Raji (cell line): ENCODE measurements around the gene ARHGAP33.
A peak's percentile ranks its signal among the peaks of the same experiment; 100 is the strongest.

Experiments used
- POLR2A ChIP-seq: IDR thresholded peaks from 2 replicates; pipeline ENCODE4 v1.6.1; 2011; ENCODE audit warnings: low read depth, low read length, control low read depth; ENCODE audit not compliant: insufficient read depth

Gene ARHGAP33

DNA sequence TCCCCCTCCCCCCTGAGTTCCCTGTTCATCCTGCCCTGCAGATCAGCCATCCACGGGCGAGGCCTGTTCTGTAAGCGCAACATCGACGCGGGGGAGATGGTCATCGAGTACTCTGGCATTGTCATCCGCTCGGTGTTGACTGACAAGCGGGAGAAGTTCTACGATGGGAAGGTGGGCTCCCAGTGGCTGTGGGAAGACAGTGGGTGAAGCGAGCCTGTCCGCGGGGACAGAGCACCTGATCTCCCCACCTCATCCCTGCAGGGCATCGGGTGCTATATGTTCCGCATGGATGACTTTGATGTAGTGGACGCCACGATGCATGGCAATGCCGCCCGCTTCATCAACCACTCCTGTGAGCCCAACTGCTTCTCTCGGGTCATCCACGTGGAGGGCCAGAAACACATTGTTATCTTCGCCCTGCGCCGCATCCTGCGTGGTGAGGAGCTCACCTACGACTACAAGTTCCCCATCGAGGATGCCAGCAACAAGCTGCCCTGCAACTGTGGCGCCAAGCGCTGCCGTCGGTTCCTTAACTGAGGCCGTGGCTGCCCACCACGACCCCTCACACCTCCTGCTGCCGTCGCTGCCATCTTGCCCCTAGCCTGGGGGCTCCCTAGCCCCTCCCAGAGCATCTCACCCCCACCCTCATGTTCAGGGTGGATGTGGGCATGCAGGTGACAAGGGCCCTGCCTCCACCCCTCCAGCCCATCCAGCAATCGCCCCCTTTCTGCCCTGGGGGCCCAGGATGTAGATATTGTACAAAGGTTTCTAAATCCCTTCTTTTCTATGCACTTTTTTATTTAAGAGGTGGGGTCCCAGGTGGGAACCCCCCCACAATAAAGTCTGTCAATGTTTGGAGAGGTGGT lies 37.1 kb upstream of the ARHGAP33 start:
- TF ChIP-seq POLR2A = no peak

DNA sequence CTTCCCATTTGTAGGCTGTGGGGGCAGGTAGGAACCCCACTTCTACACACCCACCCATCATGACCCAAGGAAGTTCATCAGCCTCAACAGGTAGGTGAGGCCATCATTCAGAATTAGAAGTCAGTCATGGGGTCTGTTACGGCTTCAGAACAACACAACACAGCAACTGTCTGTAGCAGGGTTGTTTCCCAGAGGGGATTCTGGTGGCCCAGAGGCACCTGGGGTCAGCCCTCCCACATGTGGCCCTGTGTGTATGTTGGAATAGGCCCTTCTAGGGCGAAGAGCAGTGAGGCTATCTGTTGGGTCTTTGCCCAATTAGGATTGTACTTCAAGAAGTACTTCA lies 36.5 kb upstream of the ARHGAP33 start:
- TF ChIP-seq POLR2A = no peak

DNA sequence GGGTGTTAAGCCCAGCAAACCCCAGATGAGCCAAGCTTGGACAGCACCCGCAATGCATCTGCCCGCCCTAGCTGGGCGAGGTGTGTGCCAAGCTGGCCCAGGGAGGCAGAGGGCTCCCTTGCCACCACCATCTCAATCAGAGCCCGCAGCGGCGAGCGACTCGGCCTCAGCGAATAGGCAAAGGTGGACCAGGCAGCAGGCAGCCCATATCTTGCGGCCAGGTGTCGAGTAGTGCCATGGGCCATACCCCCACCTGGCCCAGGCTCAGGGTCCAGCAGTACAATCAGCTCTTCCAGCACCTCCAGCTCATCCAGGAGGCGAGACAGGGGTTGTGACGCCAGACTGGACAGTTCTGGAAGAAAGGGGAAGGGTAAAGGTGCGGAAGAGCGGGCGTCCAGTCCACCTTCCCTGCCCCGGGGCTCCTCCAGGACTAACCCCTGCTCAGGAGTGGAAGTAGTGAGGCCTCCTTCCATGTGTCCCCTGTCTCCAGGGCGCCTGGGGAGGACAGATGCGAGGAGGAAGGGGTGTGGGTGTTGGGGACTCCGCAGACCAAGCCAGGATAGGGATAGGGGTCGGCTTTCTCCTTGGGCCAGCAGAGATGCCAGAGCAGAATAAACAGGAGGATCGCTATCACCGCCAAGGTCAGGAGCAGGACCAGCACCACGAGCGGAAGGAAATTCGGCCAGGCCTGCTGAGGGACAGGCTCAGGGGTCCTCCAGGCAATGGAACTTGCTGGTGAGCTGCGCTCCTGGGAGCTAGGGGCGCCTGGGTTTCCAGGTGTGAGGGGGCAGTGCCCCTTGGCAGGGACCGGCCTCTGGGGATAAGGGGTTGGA lies 35.9 kb upstream of the ARHGAP33 start:
- no peak for TF ChIP-seq POLR2A

DNA sequence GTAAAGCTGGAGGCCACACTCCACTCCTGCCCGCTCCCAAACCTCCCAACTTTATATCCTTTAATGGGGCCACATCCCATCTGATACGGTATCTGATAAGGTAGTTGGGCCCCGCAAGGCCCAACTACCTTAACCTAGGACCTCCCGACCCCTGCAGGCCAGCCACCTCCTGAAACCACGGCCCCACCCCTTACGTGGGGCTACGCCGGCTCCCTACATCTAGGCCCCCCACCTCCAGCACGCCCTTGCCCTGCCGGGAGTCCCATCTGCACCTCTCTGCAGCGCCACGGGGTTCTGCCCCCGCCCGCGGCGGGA lies 35.3 kb upstream of the ARHGAP33 start:
- no peak for TF ChIP-seq POLR2A

DNA sequence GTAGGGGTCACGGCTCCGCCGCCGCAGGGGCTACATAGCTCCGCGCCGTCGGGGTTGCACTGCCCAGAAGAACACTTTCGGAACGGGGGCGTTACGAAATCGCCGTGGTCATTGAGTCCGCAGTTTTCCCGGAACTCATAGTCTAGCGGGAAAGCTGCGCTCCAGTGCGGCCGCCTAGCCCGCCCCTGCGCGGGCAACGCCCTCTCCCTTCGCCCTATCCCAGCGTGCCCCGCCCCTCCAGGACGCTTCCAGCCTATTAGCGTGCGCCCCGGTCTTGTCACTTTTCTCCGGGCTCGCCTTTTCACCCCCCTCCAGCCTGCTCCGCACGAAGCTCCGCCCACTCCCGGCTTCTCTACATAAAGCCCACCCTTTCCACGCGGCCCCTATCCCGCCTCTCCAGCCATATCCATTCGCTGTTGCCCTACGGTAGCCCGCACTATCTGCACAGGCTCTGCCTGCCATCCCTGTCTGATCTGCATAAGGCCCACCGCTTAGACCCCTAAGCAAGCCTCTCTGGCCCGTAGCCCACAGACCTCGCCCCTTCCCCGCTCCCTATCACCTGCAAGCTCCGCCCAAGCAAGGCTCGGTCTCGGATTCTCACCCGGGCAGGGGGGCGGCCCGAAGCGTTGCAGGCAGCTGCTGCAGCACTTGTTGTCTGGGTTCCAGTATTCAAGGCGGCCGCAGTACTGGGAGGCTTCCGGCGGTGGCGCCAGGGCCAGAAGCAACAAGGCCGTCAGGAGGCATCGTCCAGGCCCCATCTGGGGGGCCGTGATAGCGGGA lies 34.8 kb upstream of the ARHGAP33 start:
- peak; percentile 93 for TF ChIP-seq POLR2A

DNA sequence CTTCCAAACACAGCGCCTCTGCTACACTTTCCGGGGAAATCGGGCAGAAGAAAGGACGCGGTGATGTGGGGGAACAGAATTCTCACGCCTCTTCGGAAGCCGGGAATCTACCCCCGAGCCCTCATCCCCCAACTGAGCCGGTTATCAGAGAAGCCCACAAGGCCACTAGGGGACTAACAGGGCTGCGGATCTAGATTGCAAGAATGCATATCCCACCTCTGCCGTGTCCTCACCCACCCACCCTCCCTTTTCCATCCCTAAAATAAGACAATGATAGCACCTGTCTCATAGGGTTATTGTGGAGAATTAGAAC lies 34.2 kb upstream of the ARHGAP33 start:
- no peak for TF ChIP-seq POLR2A

DNA sequence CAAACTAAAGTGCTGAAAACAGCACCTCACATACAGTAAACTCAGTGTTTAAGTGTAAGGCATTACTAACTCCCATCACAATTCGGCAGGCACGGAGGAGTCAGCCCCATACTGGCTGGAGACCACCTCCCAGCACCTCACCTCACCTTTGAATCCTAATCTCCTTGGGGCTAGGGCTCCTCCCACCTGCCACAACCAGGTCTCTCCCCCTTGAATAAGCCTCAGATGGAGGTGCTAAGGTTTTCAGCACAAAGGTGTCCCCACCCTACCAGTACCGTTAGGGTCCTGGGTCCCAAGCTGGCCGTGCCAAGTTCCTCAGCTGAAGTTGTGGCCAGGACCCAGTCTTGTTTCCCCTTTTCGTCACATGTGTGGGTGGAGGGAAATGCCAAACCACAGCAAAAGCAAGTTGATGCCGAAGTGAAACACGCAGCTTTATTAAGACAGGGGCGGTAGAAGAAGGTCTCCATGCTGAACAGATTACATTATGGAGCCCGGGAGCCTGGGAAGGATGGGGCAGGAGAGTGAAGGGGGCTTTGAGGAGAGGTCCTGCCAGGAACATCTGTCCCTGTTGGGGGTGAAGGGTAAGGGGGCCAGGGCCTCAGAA lies 33.1 kb upstream of the ARHGAP33 start, which contains the start of gene IGFLR1:
TSS of gene IGFLR1 (minus strand) at position 332 of the 604 bp plus-strand sequence. CDS start 1,272 bp downstream, outside the sequence.
- TF ChIP-seq POLR2A = peak; percentile 66

DNA sequence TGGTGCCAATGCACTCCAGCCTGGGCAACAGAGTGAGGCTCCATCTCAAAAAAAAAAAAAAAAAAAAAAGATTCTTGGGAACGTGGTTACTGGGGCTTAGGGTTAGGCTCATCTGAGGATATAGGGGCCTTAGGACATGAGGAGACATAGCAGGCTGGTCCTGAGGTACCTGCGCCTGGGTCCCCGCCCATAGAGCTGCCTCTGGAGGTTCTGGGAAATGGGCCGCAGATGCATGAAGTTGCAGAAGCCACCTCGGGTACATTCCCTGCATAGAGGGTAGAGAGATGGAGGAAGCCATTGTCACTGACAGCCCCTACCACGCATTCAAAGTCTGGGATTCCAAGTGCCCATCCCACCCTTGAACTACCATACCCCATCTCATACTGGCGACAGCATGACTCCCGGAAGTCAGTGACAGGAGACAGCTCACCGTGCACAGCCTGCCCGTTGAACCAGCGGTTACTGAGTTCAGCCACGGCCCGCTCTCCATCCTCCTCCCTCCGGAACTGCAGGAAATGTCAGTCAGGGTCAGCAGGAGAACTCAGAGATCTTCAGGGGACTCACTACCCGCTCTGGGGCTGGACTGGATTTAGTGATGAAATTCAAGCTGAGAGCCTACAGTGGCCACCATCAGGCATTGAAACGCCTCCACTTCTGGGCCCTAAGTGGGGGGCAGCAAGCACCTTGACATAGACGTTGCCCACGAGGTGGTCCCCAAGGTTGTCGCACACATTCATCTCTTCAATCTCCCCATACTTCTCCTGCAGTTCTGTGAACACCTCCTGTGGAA lies 31.5 kb upstream of the ARHGAP33 start:
- no peak for TF ChIP-seq POLR2A

DNA sequence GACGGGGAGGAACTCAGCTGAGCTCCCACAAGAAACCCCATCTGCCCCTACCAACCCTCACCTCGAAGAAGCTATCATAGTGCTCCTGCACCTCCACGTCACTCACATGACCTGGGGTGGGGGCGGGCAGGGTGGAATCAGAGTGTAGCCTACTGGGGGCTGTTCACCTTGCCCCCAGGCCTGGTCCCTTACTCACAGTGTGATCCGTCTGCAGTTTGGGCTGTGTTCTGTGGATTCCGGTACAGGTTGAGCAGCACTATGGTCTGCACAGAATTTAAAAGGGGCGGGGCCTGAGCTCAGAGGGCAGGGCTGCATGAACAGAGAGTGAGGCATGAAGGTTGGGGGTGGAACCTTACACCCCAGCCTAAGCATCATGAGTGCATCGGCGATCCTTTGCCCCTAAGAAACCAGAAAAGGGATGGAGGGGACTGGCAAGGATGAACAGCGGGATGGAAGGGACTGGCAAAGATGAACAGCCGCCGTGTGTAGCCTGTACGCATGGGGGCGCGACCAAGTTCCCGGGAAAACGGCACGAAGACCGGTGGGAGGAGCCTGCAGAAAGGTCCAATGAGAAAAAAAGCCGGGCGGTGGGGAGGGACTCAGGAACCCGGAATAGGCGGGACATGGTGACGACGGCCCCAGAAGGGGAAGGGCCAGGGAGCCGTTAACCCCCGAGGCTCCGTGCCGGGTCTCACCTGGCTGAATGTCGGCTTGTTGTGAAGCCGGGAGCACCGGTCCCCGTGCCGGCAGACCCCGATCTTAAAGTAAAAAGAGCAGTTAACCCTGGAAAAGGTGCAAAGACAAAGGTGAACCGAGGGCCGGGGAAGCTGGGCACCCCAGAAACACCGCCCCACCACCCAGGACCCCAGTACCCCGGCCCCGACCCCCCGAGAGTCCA lies 30.7 kb upstream of the ARHGAP33 start:
- TF ChIP-seq POLR2A = peak; percentile 88

DNA sequence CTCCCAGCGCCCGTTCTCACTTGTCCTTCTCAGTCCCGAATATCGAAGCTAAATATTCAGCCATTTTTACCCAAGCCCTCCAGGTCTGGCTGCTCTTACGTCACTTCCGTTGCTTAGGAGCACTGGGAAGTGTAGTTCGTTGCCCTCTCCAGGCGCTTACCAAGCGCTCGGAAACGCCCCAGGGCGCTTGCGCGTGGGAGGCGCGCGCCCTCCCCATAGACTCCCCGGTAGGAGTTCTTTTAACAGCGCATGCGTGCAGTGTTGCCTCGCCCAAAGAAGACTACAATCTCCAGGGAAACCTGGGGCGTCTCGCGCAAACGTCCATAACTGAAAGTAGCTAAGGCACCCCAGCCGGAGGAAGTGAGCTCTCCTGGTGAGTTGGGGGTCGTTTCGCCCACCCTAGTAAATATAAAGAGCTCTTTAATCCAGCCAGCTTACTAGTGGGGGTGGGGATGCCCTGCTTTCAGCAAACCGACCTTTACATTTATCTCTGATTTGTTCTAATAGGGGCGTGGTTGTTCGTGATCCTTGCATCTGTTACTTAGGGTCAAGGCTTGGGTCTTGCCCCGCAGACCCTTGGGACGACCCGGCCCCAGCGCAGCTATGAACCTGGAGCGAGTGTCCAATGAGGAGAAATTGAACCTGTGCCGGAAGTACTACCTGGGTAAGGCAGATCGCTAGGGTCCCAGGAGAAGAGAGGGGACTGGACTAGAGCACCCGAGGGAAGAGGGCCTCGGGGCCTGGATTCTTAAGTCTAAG lies 29.9 kb upstream of the ARHGAP33 start, which contains the start of the genes PSENEN and U2AF1L4:
TSS of gene PSENEN (plus strand) at position 324 of the 759 bp plus-strand sequence. CDS start at position 604, 280 bp downstream.
TSS of gene U2AF1L4 (minus strand) at position 91 of the 759 bp plus-strand sequence. CDS start at position 64, 27 bp downstream.
- TF ChIP-seq POLR2A = peak; percentile 40; the same call in 1 of the 2 replicates

DNA sequence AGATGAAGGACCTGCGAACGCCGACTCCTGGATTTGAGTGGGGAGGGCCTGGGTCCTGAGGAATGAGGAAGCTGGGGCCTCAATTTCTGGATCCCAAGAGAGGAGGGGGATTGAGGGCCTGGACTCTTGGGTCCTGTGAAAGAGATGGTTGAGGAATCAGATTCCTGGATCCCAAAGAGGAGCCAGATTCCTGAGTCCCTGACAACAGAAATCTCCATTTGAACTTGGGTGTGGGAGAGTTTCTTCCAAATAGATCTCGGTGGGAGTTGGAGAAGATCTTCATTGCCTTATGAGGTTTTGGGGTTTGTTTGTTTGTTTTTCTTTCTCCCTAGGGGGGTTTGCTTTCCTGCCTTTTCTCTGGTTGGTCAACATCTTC lies 29.3 kb upstream of the ARHGAP33 start:
- TF ChIP-seq POLR2A = no peak

DNA sequence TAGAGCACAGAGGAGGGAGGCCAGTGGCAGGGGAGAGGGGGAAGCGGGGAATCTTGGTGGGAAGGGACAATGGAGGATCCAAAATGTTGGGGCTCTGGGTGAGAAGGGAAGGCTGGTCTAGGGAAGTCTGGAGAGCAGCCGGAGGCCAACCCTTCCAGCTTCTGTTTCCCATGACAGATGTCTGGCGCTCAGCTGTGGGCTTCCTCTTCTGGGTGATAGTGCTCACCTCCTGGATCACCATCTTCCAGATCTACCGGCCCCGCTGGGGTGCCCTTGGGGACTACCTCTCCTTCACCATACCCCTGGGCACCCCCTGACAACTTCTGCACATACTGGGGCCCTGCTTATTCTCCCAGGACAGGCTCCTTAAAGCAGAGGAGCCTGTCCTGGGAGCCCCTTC lies 28.8 kb upstream of the ARHGAP33 start:
- no peak for TF ChIP-seq POLR2A
